ENCODE measurements around the gene OR1N2. TPM values are rescaled to one million over a fixed set of nuclear protein-coding genes. Genes with fewer than 3 reads are reported as not detected.
"Not testable (repeated sequence)": the region's sequence is repeated elsewhere in the genome, so short reads cannot be mapped to it uniquely, and the experiment has no call there.

OR1N2 gene, protein sequence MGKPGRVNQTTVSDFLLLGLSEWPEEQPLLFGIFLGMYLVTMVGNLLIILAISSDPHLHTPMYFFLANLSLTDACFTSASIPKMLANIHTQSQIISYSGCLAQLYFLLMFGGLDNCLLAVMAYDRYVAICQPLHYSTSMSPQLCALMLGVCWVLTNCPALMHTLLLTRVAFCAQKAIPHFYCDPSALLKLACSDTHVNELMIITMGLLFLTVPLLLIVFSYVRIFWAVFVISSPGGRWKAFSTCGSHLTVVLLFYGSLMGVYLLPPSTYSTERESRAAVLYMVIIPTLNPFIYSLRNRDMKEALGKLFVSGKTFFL
- total RNA-seq (2014; rRNA removed; shearing (Covaris generic); ENCODE audit: low replicate concordance): not detected in 2 replicates

DNA sequence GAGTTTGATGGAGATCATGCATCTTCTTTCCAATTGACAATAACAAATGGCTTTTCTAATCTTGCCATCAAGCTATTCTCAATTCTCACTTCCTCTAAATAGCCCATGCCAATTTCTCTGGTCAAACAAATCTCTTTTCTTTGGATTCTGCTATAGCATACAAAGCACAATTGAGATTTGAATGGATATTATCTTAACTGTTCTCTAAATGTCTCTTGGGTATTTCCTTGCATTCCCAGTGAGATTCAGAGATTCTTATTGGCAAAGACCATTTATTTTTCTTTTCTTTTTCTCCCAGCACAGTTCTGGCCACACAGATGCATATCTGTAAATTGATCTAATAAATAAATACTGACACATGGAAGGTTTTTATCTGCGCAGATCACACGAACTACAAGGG lies at the start of gene OR1N2:
Gene OR1N2, plus strand, starts transcription at position 301 of the 400 bp plus-strand sequence. CDS start 100 bp downstream, outside the sequence.
- Histone ChIP-seq H3K9me3 (0 out of 2 replicates have a peak, but pooled peaks cover 2% of the 10 kb centered on the region), H3K36me3 (no peaks in the 10 kb centered on the region), H3K27me3 (peaks cover 9% of the 10 kb centered on the region; the same call in 1 of the 2 replicates), H3K4me3 (no peak within 1 kb of the TSS)
- DNase-seq: no peak

DNA sequence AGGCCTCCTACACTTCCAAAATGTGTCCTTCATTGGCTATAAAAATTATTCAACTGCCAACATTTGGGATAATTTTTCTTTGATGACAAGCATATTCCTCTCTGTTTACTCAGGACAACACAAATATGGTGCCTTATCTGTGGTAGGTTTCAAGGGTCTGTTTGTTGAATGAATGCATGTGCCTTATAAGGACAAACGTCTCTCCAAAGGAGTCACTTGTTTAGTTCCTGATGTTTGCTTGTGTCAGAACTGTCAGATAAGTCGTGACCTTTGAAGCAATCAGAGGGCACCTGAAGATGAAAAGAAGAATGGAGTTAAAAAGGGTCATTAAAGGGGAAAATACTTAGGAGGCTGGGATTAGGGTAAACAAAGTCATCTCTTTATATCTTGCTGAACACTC lies 45.9 kb upstream of the OR1N2 start:
- Histone ChIP-seq H3K4me3 (no peak overlapping the region), H3K36me3 (no peaks in the 10 kb centered on the region), H3K9me3 (no peaks in the 10 kb centered on the region), H3K27me3 (peaks cover 3% of the 10 kb centered on the region)
- no peak for DNase-seq

DNA sequence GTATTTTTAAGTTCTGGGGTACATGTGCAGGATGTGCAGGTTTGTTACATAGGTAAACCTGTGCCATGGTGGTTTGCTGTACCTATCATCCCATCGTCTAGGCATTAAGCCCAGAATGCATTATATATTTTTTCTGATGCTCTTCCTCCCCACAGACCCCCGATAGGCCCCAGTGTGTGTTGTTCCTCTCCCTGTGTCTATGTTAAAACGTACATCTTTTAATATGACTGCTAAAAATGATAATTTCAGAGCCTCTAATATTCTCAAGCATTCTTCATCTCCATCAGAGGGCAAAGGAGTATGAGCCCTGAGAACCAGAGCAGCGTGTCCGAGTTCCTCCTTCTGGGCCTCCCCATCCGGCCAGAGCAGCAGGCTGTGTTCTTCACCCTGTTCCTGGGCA lies 42.4 kb upstream of the OR1N2 start, which contains the start of gene OR1J2:
Gene OR1J2, plus strand, starts transcription at position 301 of the 400 bp plus-strand sequence. Its CDS starts 0 bp downstream, at position 301.
- Histone ChIP-seq H3K4me3 (no peak within 1 kb of the TSS), H3K9me3 (no peaks in the 10 kb centered on the region), H3K36me3 (no peaks in the 10 kb centered on the region), H3K27me3 (peaks cover 6% of the 10 kb centered on the region; the same call in 1 of the 2 replicates)
- DNase-seq: no peak

DNA sequence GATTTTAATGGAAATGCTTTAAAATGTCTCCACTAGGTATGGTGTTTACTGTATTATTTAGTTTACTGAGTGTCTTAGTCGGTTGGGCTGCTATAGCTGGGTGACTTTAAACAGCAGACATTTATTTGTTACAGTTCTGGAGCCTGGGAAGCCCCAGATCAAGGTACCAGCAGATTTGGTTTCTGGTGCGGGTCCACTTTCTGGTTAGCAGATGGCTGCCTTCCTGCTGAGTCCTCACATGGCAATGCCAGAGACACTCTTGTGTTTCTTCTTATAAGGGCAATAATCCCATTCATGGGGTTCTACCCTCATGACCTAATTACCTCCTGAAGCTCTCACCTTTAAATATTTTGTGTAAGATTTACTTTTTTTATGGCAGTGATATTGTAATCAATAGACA lies 34.7 kb upstream of the OR1N2 start:
- H3K36me3 ChIP-seq: no peaks in the 10 kb centered on the region
- no peak for DNase-seq
- H3K27me3 ChIP-seq: peaks cover 2% of the 10 kb centered on the region
- H3K9me3 ChIP-seq: no peaks in the 10 kb centered on the region
- H3K4me3 ChIP-seq: no peak overlapping the region

DNA sequence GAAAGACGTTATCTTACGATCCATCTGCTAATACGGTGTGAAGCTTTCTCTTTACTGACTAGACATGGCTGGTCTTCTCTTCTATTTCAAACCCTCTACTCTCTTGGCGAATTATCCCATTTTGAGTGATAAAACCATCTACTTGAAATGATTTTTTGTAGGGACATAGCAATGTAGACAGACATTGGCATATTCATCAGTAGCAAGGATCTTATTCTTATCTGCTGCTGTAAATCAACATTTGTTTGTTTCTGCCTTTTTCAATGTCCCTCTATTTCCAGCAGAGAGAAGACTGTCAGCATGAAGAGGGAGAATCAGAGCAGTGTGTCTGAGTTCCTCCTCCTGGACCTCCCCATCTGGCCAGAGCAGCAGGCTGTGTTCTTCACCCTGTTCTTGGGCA lies 34.1 kb upstream of the OR1N2 start, which contains the start of gene OR1J4:
Gene OR1J4, plus strand, starts transcription at position 301 of the 400 bp plus-strand sequence. Its CDS starts 0 bp downstream, at position 301.
- no peak for DNase-seq
- no peak within 1 kb of the TSS for H3K4me3 ChIP-seq
- peaks cover 2% of the 10 kb centered on the region for H3K27me3 ChIP-seq
- no peaks in the 10 kb centered on the region for H3K36me3 ChIP-seq
- H3K9me3 ChIP-seq: no peaks in the 10 kb centered on the region

DNA sequence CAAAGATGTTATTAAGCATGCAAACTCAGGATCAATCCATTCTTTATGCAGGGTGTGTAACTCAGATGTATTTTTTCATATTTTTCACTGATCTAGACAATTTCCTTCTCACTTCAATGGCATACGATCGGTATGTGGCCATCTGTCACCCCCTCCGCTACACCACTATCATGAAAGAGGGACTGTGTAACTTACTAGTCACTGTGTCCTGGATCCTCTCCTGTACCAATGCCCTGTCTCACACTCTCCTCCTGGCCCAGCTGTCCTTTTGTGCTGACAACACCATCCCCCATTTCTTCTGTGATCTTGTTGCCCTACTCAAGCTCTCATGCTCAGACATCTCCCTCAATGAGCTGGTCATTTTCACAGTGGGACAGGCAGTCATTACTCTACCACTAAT lies 33.5 kb upstream of the OR1N2 start:
- Histone ChIP-seq H3K36me3 (no peaks in the 10 kb centered on the region), H3K27me3 (peaks cover 2% of the 10 kb centered on the region), H3K9me3 (no peaks in the 10 kb centered on the region), H3K4me3 (no peak overlapping the region)
- no peak for DNase-seq

DNA sequence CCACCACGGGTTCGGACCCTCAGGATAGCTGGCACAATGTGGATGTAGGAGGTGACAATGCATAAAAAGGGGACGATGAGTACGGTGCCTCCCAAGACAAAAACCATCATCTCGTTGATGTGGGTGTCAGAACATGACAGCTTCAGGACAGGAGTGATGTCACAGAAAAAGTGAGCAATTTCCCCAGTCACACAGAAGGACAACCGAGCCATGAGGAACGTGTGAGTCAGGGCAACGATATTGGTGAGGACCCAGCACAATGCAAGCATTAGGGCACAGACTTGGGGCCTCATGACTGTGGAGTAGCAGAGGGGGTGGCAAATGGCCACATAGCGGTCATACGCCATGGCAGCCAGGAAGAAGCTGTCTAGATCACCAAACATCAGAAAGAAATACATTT lies 26.3 kb upstream of the OR1N2 start:
- Histone ChIP-seq H3K27me3 (peaks cover 15% of the 10 kb centered on the region), H3K4me3 (no peak overlapping the region), H3K9me3 (no peaks in the 10 kb centered on the region), H3K36me3 (no peaks in the 10 kb centered on the region)
- no peak for DNase-seq

DNA sequence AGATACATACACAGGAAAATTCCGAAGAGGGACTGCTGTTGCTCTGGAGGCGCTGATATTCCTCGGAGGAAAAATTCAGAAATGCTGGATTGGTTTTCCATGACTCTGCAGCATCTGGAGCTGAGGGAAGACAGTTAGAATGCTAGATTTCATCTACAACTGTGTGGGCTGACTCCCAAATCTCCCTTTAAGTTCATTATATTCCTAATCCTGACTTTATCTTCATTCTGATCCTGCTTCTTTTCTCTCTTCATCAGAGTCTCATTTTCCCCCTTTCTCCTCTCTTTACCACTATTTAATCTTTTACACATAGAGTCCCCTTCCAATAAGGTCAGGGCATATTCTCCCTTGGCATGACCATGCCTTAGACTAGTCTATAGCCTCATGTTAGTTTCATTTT lies 25.7 kb upstream of the OR1N2 start, which contains the start of gene OR1N1:
Gene OR1N1, minus strand, starts transcription at position 101 of the 400 bp plus-strand sequence. Its CDS starts 0 bp downstream, at position 101.
- no peak for DNase-seq

DNA sequence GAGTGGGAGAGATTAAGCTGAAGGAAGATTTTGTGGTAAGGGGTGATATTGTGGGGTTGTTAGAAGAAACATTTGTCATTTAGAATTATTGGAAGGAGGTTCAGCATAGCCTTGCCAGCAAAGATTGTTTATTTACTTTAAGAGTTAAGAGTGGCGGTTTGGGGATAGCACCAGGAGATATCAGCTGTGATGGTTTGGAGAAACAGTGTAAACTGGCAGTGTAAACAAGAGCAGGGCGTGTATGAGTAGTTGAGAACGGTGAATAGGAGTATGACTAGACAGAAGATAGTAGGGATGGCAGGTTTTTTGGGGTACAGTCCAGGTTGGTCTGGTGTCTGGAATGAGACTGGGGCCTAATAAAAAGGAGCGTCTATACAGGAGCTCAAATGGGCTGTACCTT lies 21.8 kb upstream of the OR1N2 start:
- H3K36me3 ChIP-seq, H3K27me3 ChIP-seq, DNase-seq, H3K9me3 ChIP-seq, H3K4me3 ChIP-seq: not testable (repeated sequence)

More for the DNA sequence above, 25.7 kb upstream of the OR1N2 start, which contains the start of gene OR1N1:
- H3K27me3 ChIP-seq: peaks cover 15% of the 10 kb centered on the region
- H3K36me3 ChIP-seq: no peaks in the 10 kb centered on the region
- H3K9me3 ChIP-seq: no peaks in the 10 kb centered on the region
- H3K4me3 ChIP-seq: no peak within 1 kb of the TSS

DNA sequence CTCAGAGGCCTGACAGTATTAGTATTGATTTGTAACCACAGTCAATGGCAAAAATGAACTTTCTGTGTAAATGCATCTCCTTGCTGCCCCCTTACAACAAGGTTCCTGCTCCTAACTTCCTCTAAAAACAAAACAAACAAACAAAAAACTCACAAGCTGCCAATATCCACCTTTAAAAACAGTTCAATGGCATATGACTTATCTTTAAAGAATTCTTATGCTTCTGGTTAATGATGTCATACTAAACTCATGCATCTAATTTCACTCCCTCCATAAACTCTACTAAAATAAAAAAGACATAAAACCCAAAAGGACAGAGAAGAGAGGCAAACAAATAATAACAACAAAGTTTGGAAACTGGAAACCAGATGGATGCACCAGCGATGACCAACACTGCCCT lies 16.8 kb upstream of the OR1N2 start:
- no peak for DNase-seq
- no peak overlapping the region for H3K4me3 ChIP-seq
- H3K27me3 ChIP-seq: no peaks in the 10 kb centered on the region
- H3K36me3 ChIP-seq: no peaks in the 10 kb centered on the region
- no peaks in the 10 kb centered on the region for H3K9me3 ChIP-seq

DNA sequence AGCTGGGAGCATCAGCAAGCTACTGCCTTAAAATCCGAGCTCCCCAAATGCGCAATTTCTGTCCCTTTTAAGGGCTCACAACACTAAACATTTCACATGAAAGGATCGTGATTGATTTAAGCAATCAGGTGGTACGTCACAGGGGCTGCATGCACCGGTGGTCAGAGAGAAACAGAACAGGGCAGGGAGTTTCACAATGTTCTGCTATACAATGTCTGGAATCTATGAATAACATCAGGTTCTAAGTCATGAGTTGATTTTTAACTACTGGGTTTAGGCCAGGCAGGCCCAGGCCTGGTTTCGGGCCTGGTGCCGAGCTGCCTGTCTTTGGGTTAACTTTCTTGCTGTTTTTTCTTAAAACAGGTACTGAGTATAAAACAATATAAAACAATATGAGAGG lies 15.8 kb upstream of the OR1N2 start:
- H3K4me3 ChIP-seq, H3K9me3 ChIP-seq, H3K36me3 ChIP-seq, H3K27me3 ChIP-seq, DNase-seq: not testable (repeated sequence)

DNA sequence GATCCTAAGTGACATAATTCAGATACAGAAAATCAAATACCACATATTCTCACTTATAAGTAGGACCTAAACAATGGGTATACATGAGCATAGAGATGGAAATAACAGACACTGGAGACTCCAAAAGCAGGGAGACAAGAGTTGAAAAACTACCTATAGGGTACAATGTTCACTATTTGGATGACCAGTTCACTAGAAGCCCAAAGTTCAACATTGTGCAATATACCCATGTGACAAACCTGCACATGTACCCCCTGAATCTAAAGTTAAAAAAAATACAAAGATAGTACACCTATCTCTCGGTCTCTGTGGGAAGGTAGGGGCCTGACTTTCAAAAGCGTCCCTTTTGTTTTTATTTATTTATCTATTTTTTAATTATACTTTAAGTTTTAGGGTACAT lies 14.2 kb upstream of the OR1N2 start:
- no peaks in the 10 kb centered on the region for H3K9me3 ChIP-seq
- no peak overlapping the region for H3K4me3 ChIP-seq
- H3K27me3 ChIP-seq: peaks cover 3% of the 10 kb centered on the region
- no peak for DNase-seq
- H3K36me3 ChIP-seq: no peaks in the 10 kb centered on the region

DNA sequence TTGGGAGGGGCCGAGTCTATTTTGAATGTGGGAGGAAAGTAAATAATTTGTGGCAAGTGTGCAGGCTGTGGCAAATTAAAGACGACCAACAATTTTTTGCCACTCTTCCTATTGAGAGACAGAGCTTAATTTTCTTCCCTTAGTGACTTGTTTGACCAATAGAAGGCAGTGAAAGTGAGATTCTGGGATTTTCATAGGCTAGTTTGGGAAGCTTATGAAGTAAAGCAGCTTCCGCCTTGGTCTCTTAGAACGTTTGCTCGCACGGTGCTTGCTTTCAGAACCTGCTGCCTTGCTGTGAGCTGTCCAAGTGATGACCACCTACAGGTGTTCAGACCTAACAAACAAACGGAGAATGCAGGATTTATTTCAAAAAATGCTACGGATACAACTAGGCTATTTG lies 6.7 kb upstream of the OR1N2 start:
- Histone ChIP-seq H3K36me3 (no peaks in the 10 kb centered on the region), H3K27me3 (peaks cover 11% of the 10 kb centered on the region), H3K4me3 (no peak overlapping the region), H3K9me3 (0 out of 2 replicates have a peak, but pooled peaks cover 2% of the 10 kb centered on the region)
- no peak for DNase-seq

DNA sequence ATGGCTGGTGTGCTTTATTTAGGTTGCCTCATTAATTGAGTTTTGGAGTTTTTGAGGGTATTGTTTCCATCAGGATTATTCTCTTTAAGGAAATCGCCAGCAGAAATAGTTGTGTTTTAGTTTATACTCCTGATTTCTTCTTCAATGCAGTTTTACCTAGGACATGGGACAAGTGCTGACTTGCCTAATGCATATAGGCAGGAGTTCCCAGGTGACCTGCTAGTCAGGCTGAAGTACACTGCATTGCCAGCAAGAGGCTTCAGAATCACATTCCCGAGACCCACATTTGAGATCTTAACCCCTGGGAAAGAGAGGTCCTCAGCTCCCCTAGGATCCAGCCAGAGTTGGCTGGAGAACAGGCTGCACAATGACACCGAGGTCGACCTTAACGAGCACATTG lies 1.5 kb upstream of the OR1N2 start:
- Histone ChIP-seq H3K9me3 (0 out of 2 replicates have a peak, but pooled peaks cover 2% of the 10 kb centered on the region), H3K27me3 (peaks cover 7% of the 10 kb centered on the region; the same call in 1 of the 2 replicates), H3K36me3 (no peaks in the 10 kb centered on the region), H3K4me3 (no peak overlapping the region)
- no peak for DNase-seq

DNA sequence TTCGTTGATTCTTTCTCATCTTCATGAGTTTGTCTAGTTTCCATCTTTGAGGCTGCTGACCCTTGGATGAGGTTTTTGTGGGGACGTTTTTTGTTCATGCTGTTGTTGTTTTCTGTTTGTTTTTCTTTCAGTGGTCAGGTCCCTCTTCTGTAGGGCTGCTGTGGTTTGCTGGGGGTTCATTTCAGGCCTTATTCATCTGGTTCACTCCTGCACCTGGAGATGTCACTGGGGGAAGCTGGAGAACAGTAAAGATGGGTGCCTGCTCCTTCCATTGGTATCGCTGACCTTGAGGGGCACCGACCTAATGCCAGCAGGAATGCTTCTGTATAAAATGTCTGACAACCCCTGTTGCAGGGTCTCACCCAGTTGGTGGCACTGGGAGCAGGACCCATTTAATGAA lies 8.5 kb downstream of the OR1N2 start:
- no peak for DNase-seq
- Histone ChIP-seq H3K36me3 (no peaks in the 10 kb centered on the region), H3K27me3 (peaks cover 8% of the 10 kb centered on the region), H3K9me3 (no peaks in the 10 kb centered on the region), H3K4me3 (no peak overlapping the region)

DNA sequence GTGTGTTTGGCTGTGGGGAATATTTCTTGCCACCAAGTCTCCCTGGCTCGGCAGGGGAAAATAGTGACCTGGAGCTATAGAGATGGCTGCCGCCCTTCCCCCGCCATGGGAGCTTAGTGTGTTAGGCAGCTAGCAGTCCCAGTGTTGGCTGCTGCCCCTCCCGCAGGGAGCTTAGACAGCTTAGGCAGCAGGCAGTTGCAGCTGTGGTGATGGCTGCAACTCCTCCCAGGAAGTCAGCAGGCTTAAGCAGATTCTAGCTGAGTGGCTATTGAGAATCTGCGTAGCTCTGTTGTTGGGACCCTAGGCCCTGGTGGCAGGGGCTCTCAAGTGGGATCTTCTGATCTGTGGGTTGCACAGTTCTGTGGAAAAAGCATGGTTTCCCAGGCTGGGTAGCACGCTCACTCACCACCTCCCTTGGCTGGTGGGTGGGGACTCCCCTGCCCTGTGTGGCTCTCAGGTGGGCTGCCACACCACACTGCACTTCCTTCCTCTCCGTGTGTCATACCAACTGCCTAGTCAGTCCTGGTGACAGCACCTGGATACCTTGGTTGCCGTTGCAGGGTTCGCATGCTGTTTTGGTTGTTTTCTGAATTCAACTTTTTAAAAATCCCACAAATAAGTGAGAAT lies 9.3 kb downstream of the OR1N2 start:
- H3K36me3 ChIP-seq: no peaks in the 10 kb centered on the region
- DNase-seq: no peak
- no peaks in the 10 kb centered on the region for H3K9me3 ChIP-seq
- H3K4me3 ChIP-seq: no peak overlapping the region
- peaks cover 6% of the 10 kb centered on the region for H3K27me3 ChIP-seq

DNA sequence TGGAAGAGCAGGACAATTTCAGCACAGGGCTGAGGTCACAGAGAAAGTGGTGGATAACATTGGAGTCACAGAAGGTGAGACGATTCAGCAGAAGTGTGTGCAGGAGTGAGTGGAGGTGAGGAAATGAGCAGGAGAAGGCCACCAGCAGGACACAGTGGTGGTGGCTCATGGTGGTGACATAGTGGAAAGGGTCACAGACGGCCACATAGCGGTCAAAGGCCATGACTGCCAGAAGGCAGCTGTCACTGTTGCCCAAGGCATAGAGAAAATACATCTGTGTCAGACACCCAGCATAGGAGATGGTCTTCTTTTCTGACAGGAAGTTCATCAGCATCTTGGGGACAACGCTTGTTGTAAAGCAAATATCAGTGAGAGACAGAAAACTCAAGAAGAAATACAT lies 15.0 kb downstream of the OR1N2 start:
- no peak overlapping the region for H3K4me3 ChIP-seq
- no peak for DNase-seq
- H3K9me3 ChIP-seq: no peaks in the 10 kb centered on the region

More for the DNA sequence above, 15.0 kb downstream of the OR1N2 start:
- H3K36me3 ChIP-seq: no peaks in the 10 kb centered on the region
- H3K27me3 ChIP-seq: no peaks in the 10 kb centered on the region
